HepG2 (cell line): ENCODE measurements around the gene ADH1C. TPM values are rescaled to one million over a fixed set of nuclear protein-coding genes. Genes with fewer than 3 reads are reported as not detected.

Experiments
- ATAC-seq: fragments of 200-7000 bp; cut with Tn5 transposase; 3 replicates; pipeline ENCODE4 v1.9.1; 2020; ENCODE audit warnings: mild to moderate bottlenecking, moderate library complexity
- BruUV-seq: library from RNA; stranded (reverse); fragments of 400-500 nt; replicated peaks from 2 replicates; lab custom pipeline; 2021; lab: Mats Ljungman, UMichigan
- CTCF ChIA-PET: fragments of 300-600 bp; formaldehyde crosslinking; extraction: SDS; loops from one replicate; lab custom pipeline; 2021; ENCODE audit warnings: low total read pairs, inconsistent platforms, low intra/inter-chr PET ratio; lab: Yijun Ruan, JAX
- POLR2A ChIA-PET: fragments of 350-600 bp; sonication (Branson Sonifier 250); formaldehyde crosslinking; loops from one replicate; lab custom pipeline; 2020; ENCODE audit warnings: antibody characterized with exemption, inconsistent platforms; lab: Yijun Ruan, JAX
- DNase-seq: peaks from one replicate; pipeline ENCODE4 v3.0.0-alpha.2; 2015; ENCODE audit warnings: low spot score
- FAIRE-seq: peaks from 3 replicates; lab custom pipeline; 2011; peaks lifted over from hg19 to GRCh38; lab: Jason Lieb, UNC
- H2AFZ ChIP-seq: one replicate; pipeline ENCODE4 v1.6.1; 2011; ENCODE audit warnings: low read length, inconsistent platforms
- H3K27ac ChIP-seq: fragments of 300-600 bp; 3 replicates; pipeline ENCODE4 v1.8.0; 2011; ENCODE audit warnings: mixed run types, mild to moderate bottlenecking, mixed read lengths, low read length, inconsistent platforms; ENCODE audit not compliant: insufficient read depth; ENCODE audit errors: extremely low read length
- H3K27me3 ChIP-seq, 2 experiments: fragments of 200-600 bp in 1 of 2; 2 replicates in 1 of 2; 3 replicates in 1 of 2; pipeline versions ENCODE4 v1.6.0 to v1.8.0; 2011; ENCODE audit warnings: low read length in 2 of 2, mild to moderate bottlenecking in 2 of 2, moderate library complexity in 2 of 2, inconsistent platforms in 1 of 2; ENCODE audit not compliant: insufficient read depth in 2 of 2, control insufficient read depth in 1 of 2
- H3K36me3 ChIP-seq, 2 experiments: fragments of 200-600 bp in 1 of 2; replicated peaks in 1 of 2; 2 replicates in 1 of 2; 3 replicates in 1 of 2; pipeline versions ENCODE4 v1.5.1 to v1.8.0; 2011; ENCODE audit warnings: low read length in 2 of 2, inconsistent platforms in 1 of 2; ENCODE audit not compliant: insufficient read depth in 2 of 2, control insufficient read depth in 1 of 2
- H3K4me1 ChIP-seq: 2 replicates; pipeline ENCODE4 v1.5.1; 2012; ENCODE audit warnings: low read length, inconsistent platforms; ENCODE audit not compliant: insufficient read depth
- H3K4me2 ChIP-seq: 2 replicates; pipeline ENCODE4 v1.6.0; 2011; ENCODE audit warnings: low read depth, low read length, inconsistent platforms
- H3K4me3 ChIP-seq, 3 experiments: fragments of 200-600 bp in 1 of 3; sonication (generic), shearing (Covaris generic) in 1 of 3; replicated peaks in 1 of 3; 2 replicates each; pipeline ENCODE4 v1.5.1; 2011 to 2016; ENCODE audit warnings: low read length in 3 of 3, inconsistent platforms in 2 of 3, low read depth in 2 of 3, mild to moderate bottlenecking in 2 of 3, control low read depth in 1 of 3, mixed read lengths in 1 of 3; ENCODE audit not compliant: insufficient read depth in 1 of 3
- H3K79me2 ChIP-seq: one replicate; pipeline ENCODE4 v1.6.1; 2011; ENCODE audit warnings: low read length, inconsistent platforms; ENCODE audit not compliant: insufficient read depth
- H3K9ac ChIP-seq: 2 replicates; pipeline ENCODE4 v1.6.0; 2011; ENCODE audit warnings: mild to moderate bottlenecking, low read depth, low read length, inconsistent platforms; ENCODE audit not compliant: insufficient read depth
- H3K9me3 ChIP-seq: 2 replicates; pipeline ENCODE4 v1.5.1; 2012; ENCODE audit warnings: mild to moderate bottlenecking, low read length
- H4K20me1 ChIP-seq: 2 replicates; pipeline ENCODE4 v1.6.0; 2011; ENCODE audit warnings: inconsistent platforms, mild to moderate bottlenecking, low read length, moderate library complexity; ENCODE audit not compliant: insufficient read depth
- ARID5B ChIP-seq: IDR thresholded peaks from 2 replicates; pipeline ENCODE4 v1.4.0; 2020; ENCODE audit warnings: mild to moderate bottlenecking, missing genetic modification reagents
- ARNT2 ChIP-seq: sonication (generic); formaldehyde crosslinking; IDR thresholded peaks from 2 replicates; pipeline ENCODE4 v1.8.0; 2022; ENCODE audit warnings: mild to moderate bottlenecking, low read depth, missing genetic modification reagents, moderate library complexity
- CEBPG ChIP-seq: IDR thresholded peaks from 2 replicates; pipeline ENCODE4 v1.6.1; 2016
- FOXJ3 ChIP-seq: sonication (generic); formaldehyde crosslinking; IDR thresholded peaks from 2 replicates; pipeline ENCODE4 v1.4.0; 2020; ENCODE audit warnings: missing genetic modification reagents, mild to moderate bottlenecking, borderline replicate concordance
- HNRNPL ChIP-seq: fragments of 200-400 bp; formaldehyde crosslinking; IDR thresholded peaks from 2 replicates; pipeline ENCODE4 v1.6.1; 2017; ENCODE audit warnings: mild to moderate bottlenecking, low read depth, low read length
- SOX6 ChIP-seq, 2 experiments: fragments of 450-650 bp in 1 of 2; sonication (generic) in 1 of 2; formaldehyde crosslinking in 1 of 2; IDR thresholded peaks; 2 replicates each; pipeline versions ENCODE4 v1.4.0 to v1.6.1; 2017 to 2020; ENCODE audit warnings: antibody characterized with exemption in 1 of 2, mild to moderate bottlenecking in 1 of 2, missing genetic modification reagents in 1 of 2
- TP53 ChIP-seq: sonication (generic); formaldehyde crosslinking; conservative IDR thresholded peaks from 2 replicates; pipeline ENCODE4 v1.4.0; 2020; ENCODE audit warnings: missing genetic modification reagents
- ZNF230 ChIP-seq: sonication (generic); formaldehyde crosslinking; IDR thresholded peaks from 2 replicates; pipeline ENCODE4 v1.4.0; 2020; ENCODE audit warnings: mild to moderate bottlenecking, missing genetic modification reagents
- ZNF292 ChIP-seq: sonication (generic); formaldehyde crosslinking; IDR thresholded peaks from 2 replicates; pipeline ENCODE4 v1.8.1; 2022; ENCODE audit warnings: mild to moderate bottlenecking, low read depth, missing genetic modification reagents, borderline replicate concordance
- ZNF670 ChIP-seq: sonication (generic); formaldehyde crosslinking; IDR thresholded peaks from 2 replicates; pipeline ENCODE4 v1.8.0; 2022; ENCODE audit warnings: mild to moderate bottlenecking, missing genetic modification reagents, borderline replicate concordance
- WGBS: methylation state at CpG from one replicate; pipeline ENCODE4 v1.1.6; 2017; ENCODE audit warnings: low lambda C conversion rate; 5-methylcytosine and 5-hydroxymethylcytosine counted together
- in situ Hi-C: cut with HindIII; loops from 2 replicates; pipeline ENCODE4 v1.10.0; 2017; ENCODE audit warnings: low pct_unique_long_range_greater_than_20kb; ENCODE audit not compliant: extremely low pct_ligation_motif_present
- intact Hi-C: fragments of 100-400 bp; cut with micrococcal nuclease; formaldehyde crosslinking; loops from one replicate; pipeline ENCODE4 v1.10.0; 2022; ENCODE audit not compliant: unreplicated experiment
- polyA plus RNA-seq, 8 experiments: library from polyadenylated mRNA; depleted of rRNA in 3 of 8; stranded (reverse) in 7 of 8; unstranded in 1 of 8; fragments of >200 nt; fragmentation: Illumina TruSeq in 4 of 8; extraction: Trizol in 4 of 8; gene quantifications; 2 replicates each; pipeline versions ENCODE4 v1.2.1 to v1.2.3, GENCODE V29; 2011 to 2016; ENCODE audit warnings: low read depth in 4 of 8, missing spikeins in 1 of 8, mixed read lengths in 1 of 8; ENCODE audit not compliant: insufficient read depth in 1 of 8
- total RNA-seq, 5 experiments: library from RNA; depleted of rRNA; stranded (reverse); fragments of >200 nt; fragmentation: Illumina TruSeq; extraction: Trizol; gene quantifications; 2 replicates each; pipeline ENCODE4 v1.2.3, GENCODE V29; 2016; ENCODE audit warnings: low read depth in 1 of 5

ADH1C gene
- total and polyA plus RNA-seq, 2 of the 13 experiments (the other 11 are each of a cell fraction or from before 2014, with no cell fraction given): not detected

- TF ChIP-seq ARID5B (CRISPR knock-in tag): peak; percentile 64
- no peak for TF ChIP-seq ZNF292
- TF ChIP-seq SOX6 (IDR thresholded peaks at IDR 0.05): no peak
- peak; percentile 21; the same call in 1 of the 2 replicates for TF ChIP-seq SOX6 (CRISPR knock-in tag; IDR thresholded peaks at IDR 0.05)
- TF ChIP-seq ZNF230: no peak
- peak; percentile 19; the same call in 1 of the 2 replicates for TF ChIP-seq FOXJ3
- TF ChIP-seq TP53: no peak
- TF ChIP-seq CEBPG (CRISPR knock-in tag): peak; percentile 45; the same call in 1 of the 2 replicates
- TF ChIP-seq ARNT2 (CRISPR knock-in tag): no peak
Observed at GRCh38 chr4:99300934-99301333, 51.6 kb downstream of the ADH1C start (continued).

- BruUV-seq: no TSS peak
- no peak for DNase-seq
- no peaks in the 10 kb centered on the region for H3K27me3 ChIP-seq
- no peak for FAIRE-seq
- peaks cover 6% of the 10 kb centered on the region; the same call in 1 of the 2 replicates for H3K9me3 ChIP-seq
- H3K36me3 ChIP-seq: no peaks in the 10 kb centered on the region
- ChIA-PET POLR2A (no interaction called here), CTCF (no interaction called here)
- no peak for TF ChIP-seq ZNF670
- TF ChIP-seq HNRNPL: no peak
- no peak overlapping the region for H3K4me3 ChIP-seq
- no peaks in the 10 kb centered on the region for H3K79me2 ChIP-seq
- no peak overlapping the region for H3K9ac ChIP-seq
- no peaks in the 10 kb centered on the region for H4K20me1 ChIP-seq
- ATAC-seq: no peak
- H2AFZ ChIP-seq: no peak overlapping the region
- intact Hi-C loops: no loop called here
- in situ Hi-C loops: no loop called here
- no peak overlapping the region for H3K4me2 ChIP-seq
- no CpG with 5 or more reads among the region's 5 CpGs for WGBS
- H3K27ac ChIP-seq: no peak overlapping the region
- H3K4me1 ChIP-seq: peaks cover 14% of the 10 kb centered on the region; the same call in 1 of the 2 replicates
Observed at GRCh38 chr4:99293357-99293756, 59.2 kb downstream of the ADH1C start.
